Gastrocnemius medialis (tissue), 4 donors: Measurements from ENCODE around the gene S100A1. TPM values are rescaled to one million over a fixed set of nuclear protein-coding genes. Genes with fewer than 3 reads are reported as not detected.

Source experiments
- ATAC-seq, 2 donors: fragments of 150-250 bp; one replicate each; pipeline ENCODE4 v1.9.1; 2016
- DNase-seq, 2 donors: peaks; one replicate each; pipeline ENCODE4 v3.0.0-alpha.2; 2019
- H3K27ac ChIP-seq, 4 donors: fragments of 200-600 bp; sonication (generic); 1 replicate in 1 of 4; 2 replicates in 3 of 4; pipeline ENCODE4 v1.5.1; 2016 to 2018; ENCODE audit warnings: mild to moderate bottlenecking in 2 of 4, moderate library complexity in 1 of 4
- H3K27me3 ChIP-seq, 3 donors: fragments of 200-600 bp; sonication (generic) in 2 of 3; 1 replicate in 1 of 3; 2 replicates in 2 of 3; pipeline versions ENCODE4 v1.5.1 to v1.6.0; 2016 to 2019; ENCODE audit warnings: mild to moderate bottlenecking in 1 of 3, moderate library complexity in 1 of 3
- H3K36me3 ChIP-seq, 2 donors: fragments of 200-600 bp; sonication (generic) in 1 of 2; one replicate each; pipeline ENCODE4 v1.5.1; 2017 to 2018
- H3K4me1 ChIP-seq, 2 donors: fragments of 200-600 bp; sonication (generic) in 1 of 2; one replicate each; pipeline ENCODE4 v1.5.1; 2016 to 2017; ENCODE audit warnings: mild to moderate bottlenecking in 2 of 2
- H3K4me3 ChIP-seq, 4 donors: fragments of 200-600 bp; sonication (generic) in 3 of 4; 1 replicate in 1 of 4; 2 replicates in 3 of 4; pipeline ENCODE4 v1.5.1; 2016 to 2019; ENCODE audit warnings: mild to moderate bottlenecking in 2 of 4
- H3K9me3 ChIP-seq, 3 donors: fragments of 200-600 bp; sonication (generic) in 2 of 3; 1 replicate in 1 of 3; 2 replicates in 2 of 3; pipeline ENCODE4 v1.5.1; 2016 to 2019
- POLR2A ChIP-seq, 2 donors: fragments of 450-650 bp; IDR thresholded peaks; one replicate each; pipeline ENCODE4 v1.6.1; 2017; ENCODE audit warnings: antibody characterized with exemption in 2 of 2, mild to moderate bottlenecking in 2 of 2, moderate library complexity in 2 of 2
- in situ Hi-C, 4 donors: fragments of 200-750 bp; cut with MboI; loops; one replicate each; pipeline versions ENCODE4 v1.15.0 to v1.8.0; 2017; ENCODE audit warnings: low sequenced_read_pairs in 4 of 4
- intact Hi-C: fragments of 100-400 bp; cut with DNase I; formaldehyde crosslinking; loops from one replicate; pipeline ENCODE4 v1.15.1; 2023; ENCODE audit warnings: low total_unique reads
- total RNA-seq, 4 donors: library from RNA; depleted of rRNA; stranded (reverse); fragments of >200 nt; gene quantifications; one replicate each; pipeline versions ENCODE4 v1.1.0 to v1.2.3, GENCODE V29; 2016
- TF ChIP-seq, protein P1 (sequence below), 5 experiments: fragments of 450-650 bp in 3 of 5; fragments of 200-600 bp in 2 of 5; sonication (generic) in 2 of 5; IDR thresholded peaks in 4 of 5; conservative IDR thresholded peaks in 1 of 5; 1 replicate in 4 of 5; 2 replicates in 1 of 5; pipeline ENCODE4 v1.5.1; 2016 to 2019; ENCODE audit warnings: antibody characterized with exemption in 5 of 5, mild to moderate bottlenecking in 3 of 5, moderate library complexity in 3 of 5

Gene S100A1
- total RNA-seq, 4 donors from 2014 or later: 390 to 932 (median 616) TPM

DNA sequence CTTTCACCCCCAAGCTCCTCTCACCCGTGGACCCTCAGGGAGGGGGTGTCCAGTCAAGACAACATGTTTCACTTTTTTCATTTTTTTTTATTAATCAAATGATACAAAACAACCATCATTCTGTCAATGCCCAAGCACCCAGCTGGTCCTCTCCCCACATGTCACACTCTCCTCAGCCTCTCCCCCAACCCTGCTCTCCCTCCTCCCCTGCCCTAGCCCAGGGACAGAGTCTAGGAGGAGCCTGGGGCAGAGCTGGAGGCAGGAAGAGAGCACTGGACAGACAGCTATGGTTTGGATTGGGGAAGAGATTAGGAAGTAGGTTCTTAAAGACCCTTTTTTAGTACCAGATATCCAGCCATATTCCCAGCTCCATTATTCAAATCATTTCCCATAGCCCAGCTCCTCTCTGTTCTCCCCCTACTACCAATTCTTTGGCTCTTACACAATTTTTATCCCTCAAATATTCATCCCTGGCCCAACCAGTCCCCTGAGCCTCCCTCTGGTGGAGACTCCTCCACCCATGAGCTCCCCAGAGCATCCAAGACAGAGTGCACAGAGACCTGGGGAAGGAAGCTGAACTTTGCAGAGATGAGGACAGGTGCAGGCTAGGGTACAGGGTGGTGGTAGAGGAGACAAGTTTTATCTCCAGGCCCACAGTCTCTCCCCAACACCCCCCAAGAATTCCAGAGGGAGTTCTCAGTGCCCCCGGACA lies 13.9 kb upstream of the S100A1 start:
- in situ Hi-C loops: no loop called here

GRCh38 chr1:153614906-153615305 lies 13.3 kb upstream of the S100A1 start:
- no peak for DNase-seq
- H3K4me3 ChIP-seq: no peak overlapping the region
- in situ Hi-C loops (loop anchor here in 1 of 4 donors (5.0 kb wide), 1 partner anchor 103 kb away; no protein-coding TSS in a partner anchor), intact Hi-C loops (loop anchor here (5.0 kb wide), 3 partner anchors 83 to 782 kb away; no protein-coding TSS in a partner anchor)
- peaks cover 0 to 8% of the 10 kb centered on the region in 2 donors for H3K36me3 ChIP-seq
- TF ChIP-seq, protein P1, sequence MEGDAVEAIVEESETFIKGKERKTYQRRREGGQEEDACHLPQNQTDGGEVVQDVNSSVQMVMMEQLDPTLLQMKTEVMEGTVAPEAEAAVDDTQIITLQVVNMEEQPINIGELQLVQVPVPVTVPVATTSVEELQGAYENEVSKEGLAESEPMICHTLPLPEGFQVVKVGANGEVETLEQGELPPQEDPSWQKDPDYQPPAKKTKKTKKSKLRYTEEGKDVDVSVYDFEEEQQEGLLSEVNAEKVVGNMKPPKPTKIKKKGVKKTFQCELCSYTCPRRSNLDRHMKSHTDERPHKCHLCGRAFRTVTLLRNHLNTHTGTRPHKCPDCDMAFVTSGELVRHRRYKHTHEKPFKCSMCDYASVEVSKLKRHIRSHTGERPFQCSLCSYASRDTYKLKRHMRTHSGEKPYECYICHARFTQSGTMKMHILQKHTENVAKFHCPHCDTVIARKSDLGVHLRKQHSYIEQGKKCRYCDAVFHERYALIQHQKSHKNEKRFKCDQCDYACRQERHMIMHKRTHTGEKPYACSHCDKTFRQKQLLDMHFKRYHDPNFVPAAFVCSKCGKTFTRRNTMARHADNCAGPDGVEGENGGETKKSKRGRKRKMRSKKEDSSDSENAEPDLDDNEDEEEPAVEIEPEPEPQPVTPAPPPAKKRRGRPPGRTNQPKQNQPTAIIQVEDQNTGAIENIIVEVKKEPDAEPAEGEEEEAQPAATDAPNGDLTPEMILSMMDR (IDR thresholded peaks at IDR 0.05 in 4 of 5, conservative IDR thresholded peaks at IDR 0.05 in 1 of 5): no peak
- TF ChIP-seq POLR2A (IDR thresholded peaks at IDR 0.05): no peak
- H3K4me1 ChIP-seq: peaks cover 17 to 20% of the 10 kb centered on the region in 2 donors
- ATAC-seq: no peak
- no peaks in the 10 kb centered on the region for H3K27me3 ChIP-seq
- no peak overlapping the region for H3K27ac ChIP-seq
- no peaks in the 10 kb centered on the region for H3K9me3 ChIP-seq

More for the DNA sequence above, 13.9 kb upstream of the S100A1 start:
- Histone ChIP-seq H3K36me3 (peaks cover 0 to 8% of the 10 kb centered on the region in 2 donors), H3K9me3 (no peaks in the 10 kb centered on the region), H3K4me1 (peaks cover 21 to 26% of the 10 kb centered on the region in 2 donors), H3K4me3 (no peak overlapping the region), H3K27me3 (no peaks in the 10 kb centered on the region), H3K27ac (no peak overlapping the region)
- ATAC-seq: no peak
- intact Hi-C loops: loop anchor here (5.0 kb wide), 1 partner anchor 783 kb away; no protein-coding TSS in a partner anchor
- no peak for TF ChIP-seq POLR2A (IDR thresholded peaks at IDR 0.05)
- TF ChIP-seq, protein P1 (IDR thresholded peaks at IDR 0.05 in 4 of 5, conservative IDR thresholded peaks at IDR 0.05 in 1 of 5): no peak
- DNase-seq: no peak

- no peaks in the 10 kb centered on the region for H3K27me3 ChIP-seq
- intact Hi-C loops (loop anchor here (5.0 kb wide), 2 partner anchors 83 to 103 kb away; no protein-coding TSS in a partner anchor), in situ Hi-C loops (loop anchor here in 1 of 4 donors (5.0 kb wide), 1 partner anchor 103 kb away; no protein-coding TSS in a partner anchor)
- no peak for ATAC-seq
- H3K9me3 ChIP-seq: no peaks in the 10 kb centered on the region
- peaks cover 12 to 15% of the 10 kb centered on the region in 2 donors for H3K4me1 ChIP-seq
- DNase-seq: no peak
- peaks cover 0 to 8% of the 10 kb centered on the region in 2 donors for H3K36me3 ChIP-seq
- no peak overlapping the region for H3K4me3 ChIP-seq
- TF ChIP-seq, protein P1 (IDR thresholded peaks at IDR 0.05 in 4 of 5, conservative IDR thresholded peaks at IDR 0.05 in 1 of 5): no peak
- TF ChIP-seq POLR2A (IDR thresholded peaks at IDR 0.05): no peak
- no peak overlapping the region for H3K27ac ChIP-seq
Observed at GRCh38 chr1:153615406-153615805, 12.8 kb upstream of the S100A1 start.

DNA sequence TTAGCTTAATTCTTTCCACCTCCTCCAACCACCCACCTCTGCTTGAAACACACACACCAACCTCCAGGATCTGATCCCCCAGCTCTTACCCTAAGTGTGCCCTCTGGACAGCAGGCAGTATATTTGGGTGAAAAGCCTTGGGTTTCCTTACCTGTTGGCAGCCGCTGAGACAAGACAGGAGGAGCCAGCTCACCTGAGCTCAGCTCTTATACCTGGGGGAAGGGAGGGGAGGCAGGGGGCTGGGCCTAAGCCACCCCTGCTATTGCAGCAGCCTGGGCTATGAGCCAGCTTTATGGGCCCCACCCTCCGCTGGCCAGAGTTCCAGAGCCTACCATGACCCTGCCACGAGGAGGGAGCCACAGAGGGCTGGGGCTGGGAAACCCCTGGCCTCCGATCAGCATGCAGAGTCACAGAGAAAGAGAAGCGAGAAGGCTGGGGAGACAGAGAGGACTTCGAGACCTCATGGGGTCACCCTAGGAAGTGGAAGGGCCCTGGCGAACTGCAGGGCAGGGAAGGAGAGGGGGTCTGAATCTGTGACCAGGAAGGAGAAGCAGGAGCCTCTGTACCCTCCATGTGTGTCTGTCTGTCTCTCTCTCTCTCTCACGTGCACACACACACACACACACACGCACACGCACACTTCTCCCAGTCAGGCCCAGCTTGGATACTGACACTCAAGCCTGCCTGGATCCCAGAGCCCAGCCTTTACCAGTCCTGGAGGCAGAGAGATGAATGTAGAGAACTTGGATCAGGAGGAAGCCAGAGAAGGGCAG lies 11.9 kb upstream of the S100A1 start, which contains the start of gene S100A14:
Gene S100A14 (minus strand): TSS at position 182 of the 773 bp plus-strand sequence. CDS start 467 bp downstream, outside the sequence.
- no peak for TF ChIP-seq POLR2A (IDR thresholded peaks at IDR 0.05)
- TF ChIP-seq, protein P1 (IDR thresholded peaks at IDR 0.05 in 4 of 5, conservative IDR thresholded peaks at IDR 0.05 in 1 of 5): no peak
- intact Hi-C loops: loop anchor here (5.0 kb wide), 2 partner anchors 84 to 104 kb away; no protein-coding TSS in a partner anchor

More for the DNA sequence above, 11.9 kb upstream of the S100A1 start, which contains the start of gene S100A14:
- DNase-seq (no peak), ATAC-seq (no peak)
- in situ Hi-C loops: loop anchor here in 1 of 4 donors (5.0 kb wide), 1 partner anchor 104 kb away; no protein-coding TSS in a partner anchor
- H3K36me3 ChIP-seq: peaks cover 0 to 8% of the 10 kb centered on the region in 2 donors
- no peaks in the 10 kb centered on the region for H3K9me3 ChIP-seq
- H3K27ac ChIP-seq: peak within 1 kb of the TSS in 2 of 4 donors; percentile 57 to 66
- no peak within 1 kb of the TSS for H3K4me3 ChIP-seq
- H3K4me1 ChIP-seq: peaks cover 5 to 10% of the 10 kb centered on the region in 2 donors
- no peaks in the 10 kb centered on the region for H3K27me3 ChIP-seq
